Measurements from ENCODE around the gene IMPG2. TPM values are rescaled to one million over a fixed set of nuclear protein-coding genes. Genes with fewer than 3 reads are reported as not detected.
A peak's percentile ranks its signal among the peaks of the same experiment; 100 is the strongest.

The IMPG2 gene
- total RNA-seq, 2 donors from 2014 or later: 0.18 to 0.26 TPM

- Mint-ChIP-seq H3K27me3 (ENCODE audit: insufficient read depth) (no peaks in the 10 kb centered on the region), H3K4me3 (no peak overlapping the region), H3K36me3 (ENCODE audit: low read depth) (no peaks in the 10 kb centered on the region), H3K27ac (no peak overlapping the region), H3K9me3 (no peaks in the 10 kb centered on the region), H3K4me1 (no peaks in the 10 kb centered on the region)
- Histone ChIP-seq H3K9ac (ENCODE audit: extremely low read depth, low read length, poor library complexity, severe bottlenecking) (no peak overlapping the region), H3K4me1 (ENCODE audit: control insufficient read depth, insufficient read depth, low read length) (no peaks in the 10 kb centered on the region), H3K27ac (ENCODE audit: low read depth, low read length) (no peak overlapping the region), H3K4me3 (ENCODE audit: low read length) (no peak overlapping the region), H3K36me3 (ENCODE audit: control insufficient read depth, insufficient read depth, low read length) (peaks cover 31% of the 10 kb centered on the region), H3K9me3 (ENCODE audit: control insufficient read depth, low read length) (no peaks in the 10 kb centered on the region), H3K27me3 (ENCODE audit: control insufficient read depth, insufficient read depth, low read length, poor library complexity, severe bottlenecking) (no peaks in the 10 kb centered on the region)
- TF ChIP-seq CTCF (conservative IDR thresholded peaks at IDR 0.05): no peak
- WGBS, 2 experiments (ENCODE audit: insufficient coverage in 1 of 2, insufficient read length in 1 of 2): 92% methylated on average over 2 of the region's 2 CpGs; no CpG with 5 or more reads in 1 of the 2 experiments
- no peak for DNase-seq
Measured at GRCh38 chr3:101340591-101340990, 20.2 kb upstream of the IMPG2 start.

- Mint-ChIP-seq H3K36me3 (ENCODE audit: low read depth) (peaks cover 12% of the 10 kb centered on the region), H3K27me3 (ENCODE audit: insufficient read depth) (no peaks in the 10 kb centered on the region), H3K9me3 (no peaks in the 10 kb centered on the region), H3K4me1 (peaks cover 2% of the 10 kb centered on the region), H3K4me3 (no peak overlapping the region), H3K27ac (no peak overlapping the region)
- TF ChIP-seq CTCF (conservative IDR thresholded peaks at IDR 0.05): no peak
- Histone ChIP-seq H3K9me3 (ENCODE audit: control insufficient read depth, low read length) (no peaks in the 10 kb centered on the region), H3K9ac (ENCODE audit: extremely low read depth, low read length, poor library complexity, severe bottlenecking) (no peak overlapping the region), H3K4me3 (ENCODE audit: low read length) (no peak overlapping the region), H3K27ac (ENCODE audit: low read depth, low read length) (no peak overlapping the region), H3K36me3 (ENCODE audit: control insufficient read depth, insufficient read depth, low read length) (peaks cover 24% of the 10 kb centered on the region), H3K27me3 (ENCODE audit: control insufficient read depth, insufficient read depth, low read length, poor library complexity, severe bottlenecking) (no peaks in the 10 kb centered on the region), H3K4me1 (ENCODE audit: control insufficient read depth, insufficient read depth, low read length) (no peaks in the 10 kb centered on the region)
- WGBS, 2 experiments (ENCODE audit: insufficient coverage in 1 of 2, insufficient read length in 1 of 2): 92 to 98% methylated on average over 6 to 7 of the region's 7 CpGs
- peak; percentile 47 for DNase-seq
Measured at GRCh38 chr3:101333883-101334282, 13.5 kb upstream of the IMPG2 start.

GRCh38 chr3:101329016-101329673, 8.8 kb upstream of the IMPG2 start:
- Histone ChIP-seq H3K9ac (ENCODE audit: extremely low read depth, low read length, poor library complexity, severe bottlenecking) (no peak overlapping the region), H3K4me3 (ENCODE audit: low read length) (no peak overlapping the region), H3K36me3 (ENCODE audit: control insufficient read depth, insufficient read depth, low read length) (peaks cover 30% of the 10 kb centered on the region), H3K4me1 (ENCODE audit: control insufficient read depth, insufficient read depth, low read length) (peaks cover 3% of the 10 kb centered on the region), H3K9me3 (ENCODE audit: control insufficient read depth, low read length) (no peaks in the 10 kb centered on the region), H3K27me3 (ENCODE audit: control insufficient read depth, insufficient read depth, low read length, poor library complexity, severe bottlenecking) (no peaks in the 10 kb centered on the region), H3K27ac (ENCODE audit: low read depth, low read length) (no peak overlapping the region)
- Mint-ChIP-seq H3K27me3 (ENCODE audit: insufficient read depth) (no peaks in the 10 kb centered on the region), H3K4me3 (no peak overlapping the region), H3K4me1 (peaks cover 4% of the 10 kb centered on the region), H3K9me3 (no peaks in the 10 kb centered on the region), H3K27ac (no peak overlapping the region), H3K36me3 (ENCODE audit: low read depth) (peaks cover 20% of the 10 kb centered on the region)
- TF ChIP-seq CTCF (conservative IDR thresholded peaks at IDR 0.05): no peak
- 94 to 97% methylated on average over 4 to 7 of the region's 7 CpGs for WGBS, 2 experiments (ENCODE audit: insufficient coverage in 1 of 2, insufficient read length in 1 of 2)
- DNase-seq: no peak

All from endodermal cell (in vitro differentiated cells).